HEK293 (cell line): ENCODE results near the gene CRTAP.

ENCODE experiments used
- BCL11A ChIP-seq: fragments of 450-650 bp; formaldehyde crosslinking; IDR thresholded peaks from 2 replicates; pipeline ENCODE4 v1.5.1; 2016; ENCODE audit warnings: low read depth, missing biosample characterization, missing genetic modification characterization
- CTCF ChIP-seq: fragments of 450-650 bp; formaldehyde crosslinking; IDR thresholded peaks from 2 replicates; pipeline ENCODE4 v1.5.1; 2016; ENCODE audit warnings: missing biosample characterization, missing genetic modification characterization
- SETDB1 ChIP-seq: IDR thresholded peaks from one replicate; pipeline ENCODE4 v1.6.1; 2017; ENCODE audit warnings: mild to moderate bottlenecking, low read length, moderate library complexity, mixed read lengths; ENCODE audit not compliant: insufficient read length
- ZBTB21 ChIP-seq: fragments of 450-650 bp; formaldehyde crosslinking; IDR thresholded peaks from 2 replicates; pipeline ENCODE4 v1.5.1; 2017; ENCODE audit warnings: missing biosample characterization, missing genetic modification characterization
- ZNF23 ChIP-seq: fragments of 450-650 bp; formaldehyde crosslinking; IDR thresholded peaks from 2 replicates; pipeline ENCODE4 v1.5.1; 2016; ENCODE audit warnings: missing biosample characterization, missing genetic modification characterization, borderline replicate concordance
- ZNF24 ChIP-seq: fragments of 450-650 bp; formaldehyde crosslinking; IDR thresholded peaks from 2 replicates; pipeline ENCODE4 v1.5.1; 2016; ENCODE audit warnings: missing biosample characterization, missing genetic modification characterization
- ZNF26 ChIP-seq: fragments of 450-650 bp; formaldehyde crosslinking; IDR thresholded peaks from 2 replicates; pipeline ENCODE4 v1.5.1; 2016; ENCODE audit warnings: missing biosample characterization, missing genetic modification characterization
- ZNF473 ChIP-seq: fragments of 450-650 bp; formaldehyde crosslinking; IDR thresholded peaks from 2 replicates; pipeline ENCODE4 v1.5.1; 2017; ENCODE audit warnings: missing biosample characterization, missing genetic modification characterization
- ZNF707 ChIP-seq: fragments of 450-650 bp; formaldehyde crosslinking; IDR thresholded peaks from 2 replicates; pipeline ENCODE4 v1.5.1; 2016; ENCODE audit warnings: missing biosample characterization, missing genetic modification characterization
- ZNF777 ChIP-seq: fragments of 450-650 bp; formaldehyde crosslinking; IDR thresholded peaks from 2 replicates; pipeline ENCODE4 v1.5.1; 2017; ENCODE audit warnings: missing biosample characterization, missing genetic modification characterization, borderline replicate concordance
- ZNF791 ChIP-seq: fragments of 450-650 bp; formaldehyde crosslinking; IDR thresholded peaks from 2 replicates; pipeline ENCODE4 v1.5.1; 2016; ENCODE audit warnings: missing biosample characterization, missing genetic modification characterization
- ZSCAN23 ChIP-seq: fragments of 450-650 bp; formaldehyde crosslinking; IDR thresholded peaks from 2 replicates; pipeline ENCODE4 v1.5.1; 2016; ENCODE audit warnings: missing biosample characterization, missing genetic modification characterization
- TF ChIP-seq, protein P1 (sequence below): fragments of 450-650 bp; formaldehyde crosslinking; IDR thresholded peaks from 2 replicates; pipeline ENCODE4 v1.5.1; 2016; ENCODE audit warnings: missing biosample characterization, missing genetic modification characterization, borderline replicate concordance

- TF ChIP-seq ZNF23 (tag by site-specific recombination) (no peak), ZNF24 (tag by site-specific recombination) (no peak), SETDB1 (no peak), ZNF791 (tag by site-specific recombination) (no peak), ZNF777 (tag by site-specific recombination) (no peak), ZSCAN23 (tag by site-specific recombination) (no peak), ZNF473 (no peak), CTCF (peak; percentile 31; the same call in 1 of the 2 replicates), BCL11A (tag by site-specific recombination) (no peak), ZNF707 (tag by site-specific recombination) (no peak), ZBTB21 (tag by site-specific recombination) (no peak), ZNF26 (tag by site-specific recombination) (no peak)
- TF ChIP-seq, protein P1, sequence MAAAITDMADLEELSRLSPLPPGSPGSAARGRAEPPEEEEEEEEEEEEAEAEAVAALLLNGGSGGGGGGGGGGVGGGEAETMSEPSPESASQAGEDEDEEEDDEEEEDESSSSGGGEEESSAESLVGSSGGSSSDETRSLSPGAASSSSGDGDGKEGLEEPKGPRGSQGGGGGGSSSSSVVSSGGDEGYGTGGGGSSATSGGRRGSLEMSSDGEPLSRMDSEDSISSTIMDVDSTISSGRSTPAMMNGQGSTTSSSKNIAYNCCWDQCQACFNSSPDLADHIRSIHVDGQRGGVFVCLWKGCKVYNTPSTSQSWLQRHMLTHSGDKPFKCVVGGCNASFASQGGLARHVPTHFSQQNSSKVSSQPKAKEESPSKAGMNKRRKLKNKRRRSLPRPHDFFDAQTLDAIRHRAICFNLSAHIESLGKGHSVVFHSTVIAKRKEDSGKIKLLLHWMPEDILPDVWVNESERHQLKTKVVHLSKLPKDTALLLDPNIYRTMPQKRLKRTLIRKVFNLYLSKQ (tag by site-specific recombination): no peak
Measured at GRCh38 chr3:33113772-33114621, at the start of gene CRTAP.
